ENCODE measurements around the gene TP53I3. TPM values are rescaled to one million over a fixed set of nuclear protein-coding genes. Genes with fewer than 3 reads are reported as not detected.
"Not testable (repeated sequence)": the region's sequence is repeated elsewhere in the genome, so short reads cannot be mapped to it uniquely, and the experiment has no call there.

Gene TP53I3
- total RNA-seq, result 1 to 10 TPM; 1.8 to 2.6 TPM

GRCh38 chr2:24084386-24085199, at the start of gene TP53I3:
TSS of gene TP53I3 (minus strand) at chr2:24084834. CDS start at chr2:24084326, 508 bp downstream.
- Mint-ChIP-seq H3K27ac (peak within 1 kb of the TSS; percentile 81 to 85), H3K36me3 (no peaks in the 10 kb centered on the region), H3K9me3 (no peaks in the 10 kb centered on the region)
- DNase-seq (ENCODE audit: low spot score in 2 of 2) (peak; percentile 90 to 96), ATAC-seq (peak; percentile 95 to 97)

GRCh38 chr2:24132543-24132942, 47.9 kb upstream of the TP53I3 start:
- ATAC-seq, result no peak
- Mint-ChIP-seq H3K36me3 (peaks cover 15 to 17% of the 10 kb centered on the region in 2 donors), H3K27ac (no peak overlapping the region), H3K9me3 (peaks cover 7% of the 10 kb centered on the region in 2 donors)
- no peak for DNase-seq (ENCODE audit: low spot score in 2 of 2)

- Mint-ChIP-seq H3K27ac (no peak overlapping the region), H3K36me3 (peaks cover 0 to 9% of the 10 kb centered on the region in 2 donors), H3K9me3 (no peaks in the 10 kb centered on the region)
- ATAC-seq (no peak), DNase-seq (ENCODE audit: low spot score in 2 of 2) (no peak)
Measured at GRCh38 chr2:24125956-24126355, 41.3 kb upstream of the TP53I3 start.

- ATAC-seq, result no peak
Measured at GRCh38 chr2:24123922-24124580, 39.4 kb upstream of the TP53I3 start.

GRCh38 chr2:24123195-24123921, 38.7 kb upstream of the TP53I3 start, which contains the start of the genes FAM228B and PFN4:
TSS of gene FAM228B (plus strand) at chr2:24123469. CDS start at chr2:24124362, 893 bp downstream.
TSS of gene PFN4 (minus strand) at chr2:24123334. CDS start at chr2:24122535, 799 bp downstream.
- ATAC-seq (peak; percentile 94 to 96), DNase-seq (ENCODE audit: low spot score in 2 of 2) (peak; percentile 78)
- no peaks in the 10 kb centered on the region for H3K9me3 Mint-ChIP-seq
- H3K27ac Mint-ChIP-seq, result peak within 1 kb of the TSS; percentile 89 to 90
- H3K36me3 Mint-ChIP-seq, result peaks cover 0 to 9% of the 10 kb centered on the region in 2 donors

More at GRCh38 chr2:24123922-24124580, 39.4 kb upstream of the TP53I3 start:
- DNase-seq (ENCODE audit: low spot score in 2 of 2), result no peak
- no peaks in the 10 kb centered on the region for H3K9me3 Mint-ChIP-seq
- peaks cover 0 to 9% of the 10 kb centered on the region in 2 donors for H3K36me3 Mint-ChIP-seq
- H3K27ac Mint-ChIP-seq, result peak overlapping the region; percentile 45 to 73

GRCh38 chr2:24122366-24123194, 37.9 kb upstream of the TP53I3 start:
- Mint-ChIP-seq H3K36me3 (peaks cover 0 to 4% of the 10 kb centered on the region in 2 donors), H3K9me3 (no peaks in the 10 kb centered on the region), H3K27ac (peak overlapping the region; percentile 89 to 90)
- ATAC-seq (no peak), DNase-seq (ENCODE audit: low spot score in 2 of 2) (no peak)

GRCh38 chr2:24121469-24121868, 36.8 kb upstream of the TP53I3 start:
- no peaks in the 10 kb centered on the region for H3K9me3 Mint-ChIP-seq
- peak overlapping the region in 1 of 2 donors; percentile 65 for H3K27ac Mint-ChIP-seq
- DNase-seq (ENCODE audit: low spot score in 2 of 2), result no peak
- no peak for ATAC-seq
- H3K36me3 Mint-ChIP-seq, result peaks cover 0 to 4% of the 10 kb centered on the region in 2 donors

GRCh38 chr2:24121066-24121465, 36.4 kb upstream of the TP53I3 start:
- Mint-ChIP-seq H3K9me3 (no peaks in the 10 kb centered on the region), H3K27ac (no peak overlapping the region)
- no peak for ATAC-seq

GRCh38 chr2:24117902-24118301, 33.3 kb upstream of the TP53I3 start:
- Mint-ChIP-seq H3K36me3 (peaks cover 0 to 4% of the 10 kb centered on the region in 2 donors), H3K9me3 (no peaks in the 10 kb centered on the region), H3K27ac (no peak overlapping the region)
- ATAC-seq, result no peak
- no peak for DNase-seq (ENCODE audit: low spot score in 2 of 2)

More at GRCh38 chr2:24121066-24121465, 36.4 kb upstream of the TP53I3 start:
- peaks cover 0 to 4% of the 10 kb centered on the region in 2 donors for H3K36me3 Mint-ChIP-seq
- no peak for DNase-seq (ENCODE audit: low spot score in 2 of 2)

GRCh38 chr2:24115057-24115456, 30.4 kb upstream of the TP53I3 start:
- no peak for ATAC-seq
- Mint-ChIP-seq H3K9me3 (no peaks in the 10 kb centered on the region), H3K27ac (no peak overlapping the region), H3K36me3 (no peaks in the 10 kb centered on the region)
- no peak for DNase-seq (ENCODE audit: low spot score in 2 of 2)

GRCh38 chr2:24111407-24111901, 26.8 kb upstream of the TP53I3 start:
- Mint-ChIP-seq H3K9me3 (peaks cover 16 to 19% of the 10 kb centered on the region in 2 donors), H3K36me3 (peaks cover 7 to 15% of the 10 kb centered on the region in 2 donors), H3K27ac (no peak overlapping the region)
- DNase-seq (ENCODE audit: low spot score in 2 of 2) (no peak), ATAC-seq (no peak)

GRCh38 chr2:24110660-24111303, 26.1 kb upstream of the TP53I3 start:
- Mint-ChIP-seq H3K9me3 (peaks cover 19 to 20% of the 10 kb centered on the region in 2 donors), H3K36me3 (peaks cover 7 to 18% of the 10 kb centered on the region in 2 donors), H3K27ac (no peak overlapping the region)
- DNase-seq (ENCODE audit: low spot score in 2 of 2) (no peak), ATAC-seq (peak in 1 of 2 donors; percentile 29)

- H3K9me3 Mint-ChIP-seq, result peaks cover 28 to 29% of the 10 kb centered on the region in 2 donors
- not testable (repeated sequence) for H3K27ac Mint-ChIP-seq; DNase-seq (ENCODE audit: low spot score in 2 of 2); ATAC-seq
- peaks cover 7 to 28% of the 10 kb centered on the region in 2 donors for H3K36me3 Mint-ChIP-seq
Measured at GRCh38 chr2:24109431-24109830, 24.8 kb upstream of the TP53I3 start.

- Mint-ChIP-seq H3K27ac (no peak overlapping the region), H3K9me3 (peaks cover 28 to 29% of the 10 kb centered on the region in 2 donors), H3K36me3 (peaks cover 7 to 28% of the 10 kb centered on the region in 2 donors)
- ATAC-seq, result no peak
- DNase-seq (ENCODE audit: low spot score in 2 of 2), result no peak
Measured at GRCh38 chr2:24107336-24107735, 22.7 kb upstream of the TP53I3 start.

- DNase-seq (ENCODE audit: low spot score in 2 of 2) (no peak), ATAC-seq (no peak)
- H3K9me3 Mint-ChIP-seq, result peaks cover 28 to 29% of the 10 kb centered on the region in 2 donors
- H3K36me3 Mint-ChIP-seq, result peaks cover 7 to 28% of the 10 kb centered on the region in 2 donors
- H3K27ac Mint-ChIP-seq, result no peak overlapping the region
Measured at GRCh38 chr2:24106786-24107185, 22.2 kb upstream of the TP53I3 start.

All from activated naive CD4-positive, alpha-beta T cell treated with anti-CD3 and anti-CD28 coated beads, Interleukin-2, amount 50 U/mL, for 72 hours (primary cell).